Neural cell (in vitro differentiated cells): Measurements from ENCODE around the gene IFI30. TPM values are rescaled to one million over a fixed set of nuclear protein-coding genes. Genes with fewer than 3 reads are reported as not detected.

ENCODE experiments used
- H2AFZ ChIP-seq: fragments of 200-600, 300-800 bp; sonication (generic), shearing (Covaris generic); 2 replicates; pipeline ENCODE4 v1.6.0; 2014; ENCODE audit warnings: low read depth, mild to moderate bottlenecking, antibody characterized with exemption, low read length, moderate library complexity
- H3F3A ChIP-seq: fragments of 200-600 bp; shearing (Covaris generic); 2 replicates; pipeline ENCODE4 v1.6.1; 2016; ENCODE audit warnings: mild to moderate bottlenecking, moderate library complexity, mixed read lengths, antibody characterized with exemption, low read length; ENCODE audit not compliant: insufficient read depth, poor library complexity, severe bottlenecking
- H3K27ac ChIP-seq: fragments of 200-600, 300-800 bp; sonication (generic), shearing (Covaris generic); 2 replicates; pipeline ENCODE4 v1.5.1; 2014; ENCODE audit warnings: mild to moderate bottlenecking, low read length, moderate library complexity
- H3K27me3 ChIP-seq: fragments of 300-800, 200-600 bp; sonication (generic), shearing (Covaris generic); 2 replicates; pipeline ENCODE4 v1.6.0; 2014; ENCODE audit warnings: mild to moderate bottlenecking, low read depth, low read length, moderate library complexity; ENCODE audit not compliant: insufficient read depth
- H3K36me3 ChIP-seq: fragments of 300-800, 200-600 bp; sonication (generic), shearing (Covaris generic); 2 replicates; pipeline ENCODE4 v1.5.1; 2014; ENCODE audit warnings: mild to moderate bottlenecking, antibody characterized with exemption, low read length, moderate library complexity; ENCODE audit not compliant: insufficient read depth
- H3K4me2 ChIP-seq: fragments of 300-800, 200-600 bp; sonication (generic), shearing (Covaris generic); 2 replicates; pipeline ENCODE4 v1.6.0; 2014; ENCODE audit warnings: mild to moderate bottlenecking, low read length
- H3K4me3 ChIP-seq: fragments of 300-800, 200-600 bp; sonication (generic), shearing (Covaris generic); 2 replicates; pipeline ENCODE4 v1.5.1; 2014; ENCODE audit warnings: mild to moderate bottlenecking, low read length, moderate library complexity
- H3K79me2 ChIP-seq: fragments of 200-600 bp; shearing (Covaris generic); replicated peaks from 2 replicates; pipeline ENCODE4 v1.6.0; 2014; ENCODE audit warnings: mild to moderate bottlenecking, low read length, moderate library complexity; ENCODE audit not compliant: insufficient read depth
- H3K9ac ChIP-seq: fragments of 300-800, 200-600 bp; sonication (generic), shearing (Covaris generic); 2 replicates; pipeline ENCODE4 v1.6.1; 2016; ENCODE audit warnings: mild to moderate bottlenecking, low read length, mixed read lengths
- H3K9me2 ChIP-seq: fragments of 200-600 bp; shearing (Covaris generic); 2 replicates; pipeline ENCODE4 v1.6.1; 2016; ENCODE audit warnings: mild to moderate bottlenecking, low read length, mixed read lengths; ENCODE audit not compliant: insufficient read depth
- H3K9me3 ChIP-seq: fragments of 200-600, 300-800 bp; sonication (generic), shearing (Covaris generic); 2 replicates; pipeline ENCODE4 v1.6.1; 2016; ENCODE audit warnings: mild to moderate bottlenecking, mixed run types, low read length, moderate library complexity, mixed read lengths
- H4K20me1 ChIP-seq: fragments of 200-600 bp; shearing (Covaris generic); 2 replicates; pipeline ENCODE4 v1.6.1; 2016; ENCODE audit warnings: mild to moderate bottlenecking, mixed run types; ENCODE audit not compliant: insufficient read depth
- CTCF ChIP-seq: fragments of 450-650 bp; IDR thresholded peaks from 2 replicates; pipeline ENCODE4 v1.5.1; 2014; ENCODE audit warnings: antibody characterized with exemption, mild to moderate bottlenecking, moderate library complexity; ENCODE audit not compliant: poor library complexity, severe bottlenecking
- EP300 ChIP-seq: fragments of 450-650 bp; conservative IDR thresholded peaks from 2 replicates; pipeline ENCODE4 v1.6.1; 2014; ENCODE audit warnings: antibody characterized with exemption, mild to moderate bottlenecking, moderate library complexity; ENCODE audit not compliant: poor library complexity, severe bottlenecking
- EZH2 ChIP-seq: fragments of 200-600, 300-800 bp; shearing (Covaris generic), sonication (generic); IDR thresholded peaks from 2 replicates; pipeline ENCODE4 v1.6.1; 2014; ENCODE audit warnings: antibody characterized with exemption, low read length, borderline replicate concordance, mild to moderate bottlenecking; ENCODE audit not compliant: insufficient read depth, poor library complexity, severe bottlenecking
- MXI1 ChIP-seq: fragments of 450-650 bp; conservative IDR thresholded peaks from 2 replicates; pipeline ENCODE4 v1.6.1; 2014; ENCODE audit warnings: antibody characterized with exemption, mild to moderate bottlenecking; ENCODE audit not compliant: poor library complexity, severe bottlenecking
- POLR2AphosphoS5 ChIP-seq: IDR thresholded peaks from 2 replicates; pipeline ENCODE4 v1.6.1; 2012
- RAD21 ChIP-seq: fragments of 450-650 bp; conservative IDR thresholded peaks from 2 replicates; pipeline ENCODE4 v1.6.1; 2014; ENCODE audit warnings: antibody characterized with exemption, mild to moderate bottlenecking, moderate library complexity
- SMC3 ChIP-seq: fragments of 450-650 bp; conservative IDR thresholded peaks from 2 replicates; pipeline ENCODE4 v1.6.1; 2014; ENCODE audit warnings: antibody characterized with exemption, mild to moderate bottlenecking, moderate library complexity; ENCODE audit not compliant: poor library complexity
- TAF1 ChIP-seq: IDR thresholded peaks from 2 replicates; pipeline ENCODE4 v1.6.1; 2012; ENCODE audit warnings: low read depth
- polyA minus RNA-seq: library from RNA; depleted of rRNA, polyadenylated mRNA; stranded (reverse); fragments of >200 nt; gene quantifications from 2 replicates; pipeline ENCODE4 v1.2.3, GENCODE V29; 2014
- polyA plus RNA-seq: library from polyadenylated mRNA; depleted of rRNA; stranded (reverse); fragments of >200 nt; gene quantifications from 2 replicates; pipeline ENCODE4 v1.2.3, GENCODE V29; 2014
- TF ChIP-seq, protein P1 (sequence below): IDR thresholded peaks from 2 replicates; pipeline ENCODE4 v1.6.1; 2012; ENCODE audit warnings: borderline replicate concordance

IFI30 gene
- polyA plus RNA-seq: 0.82 TPM in 1 of 2 replicates, not detected in the other
- not detected in 2 replicates for polyA minus RNA-seq

- no peak within 1 kb of the TSS for H2AFZ ChIP-seq
- H3K27me3 ChIP-seq: peaks cover 24% of the 10 kb centered on the region
- H3K9me2 ChIP-seq: no peaks in the 10 kb centered on the region
- TF ChIP-seq RAD21: no peak
- no peak for TF ChIP-seq TAF1
- TF ChIP-seq CTCF: no peak
- no peak for TF ChIP-seq EP300
- no peak for TF ChIP-seq EZH2
- no peak for TF ChIP-seq SMC3
- TF ChIP-seq POLR2AphosphoS5: no peak
- no peak for TF ChIP-seq MXI1
- TF ChIP-seq, protein P1, sequence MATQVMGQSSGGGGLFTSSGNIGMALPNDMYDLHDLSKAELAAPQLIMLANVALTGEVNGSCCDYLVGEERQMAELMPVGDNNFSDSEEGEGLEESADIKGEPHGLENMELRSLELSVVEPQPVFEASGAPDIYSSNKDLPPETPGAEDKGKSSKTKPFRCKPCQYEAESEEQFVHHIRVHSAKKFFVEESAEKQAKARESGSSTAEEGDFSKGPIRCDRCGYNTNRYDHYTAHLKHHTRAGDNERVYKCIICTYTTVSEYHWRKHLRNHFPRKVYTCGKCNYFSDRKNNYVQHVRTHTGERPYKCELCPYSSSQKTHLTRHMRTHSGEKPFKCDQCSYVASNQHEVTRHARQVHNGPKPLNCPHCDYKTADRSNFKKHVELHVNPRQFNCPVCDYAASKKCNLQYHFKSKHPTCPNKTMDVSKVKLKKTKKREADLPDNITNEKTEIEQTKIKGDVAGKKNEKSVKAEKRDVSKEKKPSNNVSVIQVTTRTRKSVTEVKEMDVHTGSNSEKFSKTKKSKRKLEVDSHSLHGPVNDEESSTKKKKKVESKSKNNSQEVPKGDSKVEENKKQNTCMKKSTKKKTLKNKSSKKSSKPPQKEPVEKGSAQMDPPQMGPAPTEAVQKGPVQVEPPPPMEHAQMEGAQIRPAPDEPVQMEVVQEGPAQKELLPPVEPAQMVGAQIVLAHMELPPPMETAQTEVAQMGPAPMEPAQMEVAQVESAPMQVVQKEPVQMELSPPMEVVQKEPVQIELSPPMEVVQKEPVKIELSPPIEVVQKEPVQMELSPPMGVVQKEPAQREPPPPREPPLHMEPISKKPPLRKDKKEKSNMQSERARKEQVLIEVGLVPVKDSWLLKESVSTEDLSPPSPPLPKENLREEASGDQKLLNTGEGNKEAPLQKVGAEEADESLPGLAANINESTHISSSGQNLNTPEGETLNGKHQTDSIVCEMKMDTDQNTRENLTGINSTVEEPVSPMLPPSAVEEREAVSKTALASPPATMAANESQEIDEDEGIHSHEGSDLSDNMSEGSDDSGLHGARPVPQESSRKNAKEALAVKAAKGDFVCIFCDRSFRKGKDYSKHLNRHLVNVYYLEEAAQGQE: no peak
- H3K27ac ChIP-seq: no peak within 1 kb of the TSS
- H4K20me1 ChIP-seq: no peaks in the 10 kb centered on the region
- H3K4me2 ChIP-seq: no peak within 1 kb of the TSS
- H3K4me3 ChIP-seq: peak within 1 kb of the TSS; percentile 45
- no peaks in the 10 kb centered on the region for H3K36me3 ChIP-seq
- no peak within 1 kb of the TSS for H3K9ac ChIP-seq
- no peaks in the 10 kb centered on the region for H3K9me3 ChIP-seq
- H3K79me2 ChIP-seq: no peaks in the 10 kb centered on the region
- no peaks in the 10 kb centered on the region for H3F3A ChIP-seq
Measured at GRCh38 chr19:18173572-18174288, at the start of gene IFI30. Gene IFI30 (plus strand): TSS chr19:18173813. CDS start chr19:18173842, 29 bp downstream.

- Histone ChIP-seq H3K79me2 (peaks cover 2% of the 10 kb centered on the region), H3K27me3 (no peaks in the 10 kb centered on the region), H3K4me2 (no peak overlapping the region), H3K36me3 (no peaks in the 10 kb centered on the region), H3K9me2 (no peaks in the 10 kb centered on the region), H3K4me3 (no peak overlapping the region), H3K27ac (no peak overlapping the region), H4K20me1 (no peaks in the 10 kb centered on the region), H3K9ac (no peak overlapping the region), H3F3A (no peaks in the 10 kb centered on the region), H3K9me3 (no peaks in the 10 kb centered on the region), H2AFZ (no peak overlapping the region)
- TF ChIP-seq, protein P1: no peak
- TF ChIP-seq POLR2AphosphoS5 (no peak), EP300 (no peak), TAF1 (no peak), SMC3 (no peak), RAD21 (no peak), MXI1 (no peak), EZH2 (no peak), CTCF (no peak)
Measured at GRCh38 chr19:18123819-18124218, 49.8 kb upstream of the IFI30 start.
